Spleen (tissue), 11 donors: ENCODE measurements around the gene IRS1. TPM values are rescaled to one million over a fixed set of nuclear protein-coding genes. Genes with fewer than 3 reads are reported as not detected.

Source experiments
- DNase-seq: peaks from one replicate; pipeline ENCODE4 v3.0.0-alpha.2; 2020
- H3K27ac ChIP-seq, 8 donors: fragments of 200-600 bp; sonication (generic) in 7 of 8; 1 replicate in 4 of 8; 2 replicates in 4 of 8; pipeline versions ENCODE4 v1.5.0 to v1.8.0; 2016 to 2021; ENCODE audit warnings: inconsistent platforms in 4 of 8, mild to moderate bottlenecking in 4 of 8, moderate library complexity in 1 of 8
- H3K27me3 ChIP-seq, 7 donors: fragments of 200-600 bp; sonication (generic) in 6 of 7; replicated peaks in 1 of 7; 1 replicate in 4 of 7; 2 replicates in 3 of 7; pipeline versions ENCODE4 v1.5.0 to v1.8.0; 2016 to 2021; ENCODE audit warnings: inconsistent platforms in 3 of 7, mild to moderate bottlenecking in 1 of 7
- H3K36me3 ChIP-seq, 6 donors: fragments of 200-600 bp; sonication (generic) in 5 of 6; 1 replicate in 4 of 6; 2 replicates in 2 of 6; pipeline versions ENCODE4 v1.5.0 to v1.8.0; 2016 to 2021; ENCODE audit warnings: inconsistent platforms in 2 of 6
- H3K4me1 ChIP-seq, 6 donors: fragments of 200-600 bp; sonication (generic) in 5 of 6; 1 replicate in 3 of 6; 2 replicates in 3 of 6; pipeline versions ENCODE4 v1.5.0 to v1.8.0; 2016 to 2021; ENCODE audit warnings: inconsistent platforms in 3 of 6
- H3K4me3 ChIP-seq, 8 donors: fragments of 200-600 bp; sonication (generic) in 7 of 8; 1 replicate in 4 of 8; 2 replicates in 4 of 8; pipeline versions ENCODE4 v1.5.0 to v1.8.0; 2016 to 2021; ENCODE audit warnings: inconsistent platforms in 4 of 8, mild to moderate bottlenecking in 4 of 8, moderate library complexity in 2 of 8
- H3K9me3 ChIP-seq, 8 donors: fragments of 200-600 bp; sonication (generic) in 7 of 8; 1 replicate in 4 of 8; 2 replicates in 4 of 8; pipeline versions ENCODE4 v1.5.0 to v1.8.0; 2016 to 2021; ENCODE audit warnings: inconsistent platforms in 4 of 8
- CTCF ChIP-seq, 11 experiments: fragments of 200-600 bp in 7 of 11; fragments of 450-650 bp in 4 of 11; sonication (generic) in 4 of 11; IDR thresholded peaks in 8 of 11; conservative IDR thresholded peaks in 3 of 11; 1 replicate in 7 of 11; 2 replicates in 4 of 11; pipeline versions ENCODE4 v1.4.0 to v1.8.0; 2016 to 2021; ENCODE audit warnings: antibody characterized with exemption in 11 of 11, inconsistent platforms in 4 of 11, mild to moderate bottlenecking in 1 of 11
- POLR2A ChIP-seq, 3 donors: fragments of 450-650 bp; IDR thresholded peaks; one replicate each; pipeline ENCODE4 v1.5.1; 2017; ENCODE audit warnings: antibody characterized with exemption in 3 of 3, mild to moderate bottlenecking in 1 of 3
- POLR2AphosphoS5 ChIP-seq, 3 donors: sonication (generic); formaldehyde crosslinking; IDR thresholded peaks; one replicate each; pipeline ENCODE4 v1.5.1; 2017; ENCODE audit warnings: antibody characterized with exemption in 3 of 3
- WGBS, 5 donors: extraction: QIAGEN DNeasy Blood & Tissue Kit in 3 of 5; methylation state at CpG; one replicate each; pipeline versions ENCODE4 v1.1.5 to v1.1.7; 2013 to 2018; 5-methylcytosine and 5-hydroxymethylcytosine counted together
- intact Hi-C: fragments of 100-400 bp; cut with DNase I; formaldehyde crosslinking; loops from one replicate; pipeline ENCODE4 v1.15.0; 2023; ENCODE audit warnings: low total_unique reads
- polyA plus RNA-seq, 3 donors: library from polyadenylated mRNA; stranded (reverse); fragments of 200-250 nt; gene quantifications; one replicate each; pipeline ENCODE4 v1.2.1, GENCODE V29; 2013
- total RNA-seq, 7 donors: library from RNA; depleted of rRNA in 3 of 7; stranded (reverse); fragments of >200 nt in 3 of 7; fragmentation: NEBNext Ultra II Directional in 4 of 7; extraction: Animal tissue kit (Norgen Biotek cat#: 25700) in 4 of 7; gene quantifications; one replicate each; pipeline versions ENCODE4 v1.1.0 to v1.2.1, GENCODE V29; 2016 to 2021
- donor health status: healthy with polysubstance abuse.
- donor health status: DM: no; HTN: no; CAD: no; lungs with moderate emphysema.
- donor health status: DM: no; HTN: no; CAD: no.
- donor health status: Bipolar disorder and iron deficiency.
- donor health status: healthy.
- donor health status: DM: no; HTN: no; CAD: no.
- donor health status: DM: yes; HTN: yes; CAD: no.

IRS1 gene
- total and polyA plus RNA-seq, 10 donors, result 0.89 to 11.6 (median 8.2) TPM

DNA sequence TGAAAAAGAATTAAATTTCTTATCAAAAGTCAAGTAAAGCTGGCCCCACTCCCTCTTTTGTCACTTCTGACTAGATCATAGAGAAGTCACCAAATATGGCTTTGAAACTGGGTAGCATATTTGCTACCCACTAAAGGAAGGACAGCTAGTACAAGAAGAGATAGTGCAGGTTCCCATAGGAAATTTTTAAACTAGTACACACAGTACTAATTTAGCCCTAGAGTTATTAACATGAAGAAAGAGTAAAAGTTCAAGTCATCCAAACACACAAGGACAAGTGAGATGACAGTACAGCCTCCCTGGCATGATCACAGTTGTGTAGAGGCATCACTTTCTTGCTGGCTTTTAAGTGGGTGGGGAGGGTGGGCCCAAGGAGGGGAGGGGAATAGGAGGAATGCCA lies 100.9 kb downstream of the IRS1 start:
- H3K4me1 ChIP-seq, result peaks cover 0 to 8% (median 2%) of the 10 kb centered on the region in 6 donors
- H3K9me3 ChIP-seq, result no peaks in the 10 kb centered on the region
- no peak overlapping the region for H3K4me3 ChIP-seq
- DNase-seq, result no peak
- intact Hi-C loops, result no loop called here
- no peaks in the 10 kb centered on the region for H3K36me3 ChIP-seq
- TF ChIP-seq CTCF (IDR thresholded peaks at IDR 0.05 in 8 of 11, conservative IDR thresholded peaks at IDR 0.05 in 3 of 11), result no peak
- no peak for TF ChIP-seq POLR2A (IDR thresholded peaks at IDR 0.05)
- TF ChIP-seq POLR2AphosphoS5 (IDR thresholded peaks at IDR 0.05), result no peak
- H3K27ac ChIP-seq, result no peak overlapping the region
- peaks cover 0 to 11% (median 0%) of the 10 kb centered on the region in 7 donors for H3K27me3 ChIP-seq

DNA sequence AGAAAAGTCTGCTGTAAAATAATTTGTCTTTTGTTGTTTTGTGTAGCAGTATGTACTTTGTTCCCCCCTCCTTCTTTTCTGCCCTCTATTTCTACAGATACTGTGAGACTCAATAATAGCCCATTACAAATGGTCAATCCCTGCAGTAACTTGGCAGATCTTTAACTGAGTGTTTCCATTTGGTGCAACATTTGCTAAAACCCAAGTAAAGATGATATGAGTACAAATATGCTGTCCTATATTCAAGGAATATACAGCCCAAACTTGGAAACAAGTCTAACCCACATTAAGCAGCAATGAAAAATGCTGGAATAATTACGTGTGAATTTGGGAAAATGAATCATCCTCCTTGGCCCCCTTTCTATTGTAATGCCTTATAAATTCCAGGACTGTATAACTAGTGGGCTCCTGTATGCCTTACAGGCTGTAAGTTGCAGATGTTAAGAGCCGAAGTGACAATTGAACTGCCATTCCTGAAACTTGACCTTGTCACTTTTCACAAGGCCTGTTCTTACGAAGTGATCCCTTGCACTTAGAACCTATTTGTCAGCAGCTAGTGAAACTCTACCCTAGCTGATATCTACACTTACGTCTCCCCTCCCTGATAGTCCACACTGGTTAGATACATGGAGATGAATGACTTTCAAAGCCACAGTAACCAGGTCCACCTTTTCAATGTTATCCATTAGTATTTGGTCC lies 104.9 kb downstream of the IRS1 start:
- intact Hi-C loops, result no loop called here
- Histone ChIP-seq H3K4me1 (peaks cover 0 to 25% (median 11%) of the 10 kb centered on the region in 6 donors), H3K9me3 (no peaks in the 10 kb centered on the region), H3K4me3 (no peak overlapping the region), H3K27me3 (peaks cover 0 to 28% (median 2%) of the 10 kb centered on the region in 7 donors), H3K36me3 (no peaks in the 10 kb centered on the region), H3K27ac (no peak overlapping the region)
- no peak for TF ChIP-seq POLR2A (IDR thresholded peaks at IDR 0.05)
- TF ChIP-seq CTCF (IDR thresholded peaks at IDR 0.05 in 8 of 11, conservative IDR thresholded peaks at IDR 0.05 in 3 of 11), result no peak
- no peak for TF ChIP-seq POLR2AphosphoS5 (IDR thresholded peaks at IDR 0.05)
- 75 to 86% (median 82%) methylated on average over 4 of the region's 4 CpGs for WGBS, 5 donors
- no peak for DNase-seq

DNA sequence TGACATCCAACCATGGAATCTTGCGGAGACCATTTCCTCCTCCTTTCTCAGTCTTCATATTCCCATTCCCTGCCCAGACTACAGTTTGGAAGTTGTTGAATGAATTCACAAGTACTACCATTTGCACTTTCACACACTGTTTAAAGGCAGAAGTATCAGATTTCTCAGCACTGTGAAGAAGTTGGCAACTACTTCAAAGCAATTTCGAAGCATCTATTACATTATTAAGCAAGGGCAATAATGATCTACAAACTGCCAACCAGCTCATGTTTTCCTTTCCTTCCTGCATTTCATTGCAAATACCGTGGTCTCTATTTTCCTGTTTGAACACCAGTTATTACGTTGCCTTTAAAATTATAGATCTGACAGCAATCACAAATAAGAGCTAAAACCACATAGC lies 105.5 kb downstream of the IRS1 start:
- H3K9me3 ChIP-seq, result no peaks in the 10 kb centered on the region
- H3K4me3 ChIP-seq, result no peak overlapping the region
- peaks cover 0 to 25% (median 11%) of the 10 kb centered on the region in 6 donors for H3K4me1 ChIP-seq
- H3K27ac ChIP-seq, result no peak overlapping the region
- TF ChIP-seq POLR2A (IDR thresholded peaks at IDR 0.05), result no peak
- TF ChIP-seq POLR2AphosphoS5 (IDR thresholded peaks at IDR 0.05), result no peak
- TF ChIP-seq CTCF (IDR thresholded peaks at IDR 0.05 in 8 of 11, conservative IDR thresholded peaks at IDR 0.05 in 3 of 11), result no peak
- H3K27me3 ChIP-seq, result peaks cover 0 to 32% (median 6%) of the 10 kb centered on the region in 7 donors
- intact Hi-C loops, result no loop called here
- H3K36me3 ChIP-seq, result no peaks in the 10 kb centered on the region
- DNase-seq, result no peak
- 19 to 28% (median 23%) methylated on average over 4 of the region's 4 CpGs for WGBS, 5 donors

GRCh38 chr2:226693521-226693920 lies 106.1 kb downstream of the IRS1 start:
- Histone ChIP-seq H3K36me3 (no peaks in the 10 kb centered on the region), H3K27ac (no peak overlapping the region), H3K4me3 (no peak overlapping the region), H3K9me3 (no peaks in the 10 kb centered on the region), H3K4me1 (peaks cover 0 to 25% (median 11%) of the 10 kb centered on the region in 6 donors), H3K27me3 (peaks cover 0 to 37% (median 9%) of the 10 kb centered on the region in 7 donors)
- 14 to 25% (median 17%) methylated on average over 4 of the region's 4 CpGs for WGBS, 5 donors
- TF ChIP-seq CTCF (IDR thresholded peaks at IDR 0.05 in 8 of 11, conservative IDR thresholded peaks at IDR 0.05 in 3 of 11) (no peak), POLR2A (IDR thresholded peaks at IDR 0.05) (no peak), POLR2AphosphoS5 (IDR thresholded peaks at IDR 0.05) (no peak)
- DNase-seq, result no peak
- intact Hi-C loops, result no loop called here
